HFF-Myc (cell line): ENCODE measurements around the gene EXD3.

ENCODE experiments used
- DNase-seq: peaks from one replicate; pipeline ENCODE4 v3.0.0-alpha.2; 2011; ENCODE audit warnings: low read depth; ENCODE audit errors: extremely low read depth
- H3K4me3 ChIP-seq: replicated peaks from 2 replicates; pipeline ENCODE4 v1.5.1; 2011; ENCODE audit warnings: low read depth, mild to moderate bottlenecking, control low read depth, low read length
- TF ChIP-seq, protein P1 (sequence below): IDR thresholded peaks from 2 replicates; pipeline ENCODE4 v1.5.1; 2012; ENCODE audit warnings: mild to moderate bottlenecking, low read depth, low read length, control low read depth; ENCODE audit errors: missing control alignments

Gene EXD3

GRCh38 chr9:137465000-137465719, 42.2 kb upstream of the EXD3 start:
- TF ChIP-seq, protein P1, sequence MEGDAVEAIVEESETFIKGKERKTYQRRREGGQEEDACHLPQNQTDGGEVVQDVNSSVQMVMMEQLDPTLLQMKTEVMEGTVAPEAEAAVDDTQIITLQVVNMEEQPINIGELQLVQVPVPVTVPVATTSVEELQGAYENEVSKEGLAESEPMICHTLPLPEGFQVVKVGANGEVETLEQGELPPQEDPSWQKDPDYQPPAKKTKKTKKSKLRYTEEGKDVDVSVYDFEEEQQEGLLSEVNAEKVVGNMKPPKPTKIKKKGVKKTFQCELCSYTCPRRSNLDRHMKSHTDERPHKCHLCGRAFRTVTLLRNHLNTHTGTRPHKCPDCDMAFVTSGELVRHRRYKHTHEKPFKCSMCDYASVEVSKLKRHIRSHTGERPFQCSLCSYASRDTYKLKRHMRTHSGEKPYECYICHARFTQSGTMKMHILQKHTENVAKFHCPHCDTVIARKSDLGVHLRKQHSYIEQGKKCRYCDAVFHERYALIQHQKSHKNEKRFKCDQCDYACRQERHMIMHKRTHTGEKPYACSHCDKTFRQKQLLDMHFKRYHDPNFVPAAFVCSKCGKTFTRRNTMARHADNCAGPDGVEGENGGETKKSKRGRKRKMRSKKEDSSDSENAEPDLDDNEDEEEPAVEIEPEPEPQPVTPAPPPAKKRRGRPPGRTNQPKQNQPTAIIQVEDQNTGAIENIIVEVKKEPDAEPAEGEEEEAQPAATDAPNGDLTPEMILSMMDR = no peak
- H3K4me3 ChIP-seq = no peak overlapping the region

GRCh38 chr9:137464291-137464999, 41.5 kb upstream of the EXD3 start:
- H3K4me3 ChIP-seq = no peak overlapping the region
- DNase-seq = no peak
- TF ChIP-seq, protein P1 = no peak

More at GRCh38 chr9:137465000-137465719, 42.2 kb upstream of the EXD3 start:
- DNase-seq = no peak

- TF ChIP-seq, protein P1 = no peak
- DNase-seq = no peak
- H3K4me3 ChIP-seq = no peak overlapping the region
These were observed 40.9 kb upstream of the EXD3 start for GRCh38 chr9:137463931-137464290.

DNA sequence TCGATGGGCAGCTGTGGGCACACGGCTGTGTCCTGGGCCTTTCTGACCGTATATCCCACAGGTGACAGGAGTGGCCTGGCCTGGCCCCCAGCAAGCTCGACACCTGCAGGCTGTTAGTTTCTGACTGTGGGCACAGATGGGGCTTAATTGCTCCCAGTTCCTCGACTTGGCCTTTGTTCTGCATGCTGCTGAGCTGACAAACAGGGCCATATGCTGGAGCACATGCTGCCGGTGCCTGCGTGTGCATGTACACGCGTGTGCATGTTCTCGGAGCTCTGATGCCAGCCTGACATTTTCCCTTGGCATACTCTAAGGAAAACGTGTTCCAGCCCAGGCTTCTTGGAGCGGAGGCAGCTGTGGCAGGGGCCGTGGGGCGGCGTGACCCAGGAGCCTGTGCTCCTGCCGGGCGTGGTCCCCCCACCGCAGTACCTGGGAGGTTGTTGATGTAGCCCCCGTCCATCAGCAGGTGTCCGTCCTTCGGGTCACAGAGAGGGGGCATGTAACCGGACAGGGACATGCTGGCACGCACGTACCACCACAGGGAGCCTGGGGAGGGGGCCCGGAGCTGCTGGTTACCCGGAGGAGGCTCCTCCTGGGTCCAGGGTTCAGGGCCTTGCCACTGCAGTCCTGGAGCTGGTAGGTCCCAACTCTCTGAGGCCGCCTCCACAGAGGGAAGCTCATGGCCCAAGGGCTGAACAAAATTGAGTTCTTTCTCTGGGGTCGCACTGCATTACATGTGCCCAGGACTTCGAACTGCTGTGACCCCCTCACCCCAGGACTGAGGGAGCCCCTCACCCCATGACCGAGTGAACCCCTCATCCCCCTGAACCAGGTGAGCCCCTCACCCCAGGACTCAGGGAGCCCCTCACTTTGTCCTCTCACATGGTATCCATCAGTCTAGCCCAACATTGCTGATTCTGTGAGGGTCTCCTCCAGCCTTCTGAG, 40.3 kb upstream of the EXD3 start:
- no peak overlapping the region for H3K4me3 ChIP-seq
- TF ChIP-seq, protein P1 = no peak
- DNase-seq = no peak

- H3K4me3 ChIP-seq = no peak overlapping the region
These were observed 39.5 kb upstream of the EXD3 start for GRCh38 chr9:137462396-137462985.

More at GRCh38 chr9:137462396-137462985, 39.5 kb upstream of the EXD3 start:
- no peak for DNase-seq
- TF ChIP-seq, protein P1 = no peak
